BE2C (cell line): Measurements from ENCODE around the gene LTF.

Experiments used
- DNase-seq: peaks from one replicate; pipeline ENCODE4 v3.0.0-alpha.2; 2020
- H3K27me3 ChIP-seq: fragments of 250-450 bp; sonication (Bioruptor Pico); 2 replicates; pipeline ENCODE4 v1.5.1; 2020; ENCODE audit warnings: mild to moderate bottlenecking
- H3K36me3 ChIP-seq: fragments of 250-450 bp; sonication (Bioruptor Pico); 2 replicates; pipeline ENCODE4 v1.5.1; 2020; ENCODE audit warnings: mild to moderate bottlenecking
- H3K4me1 ChIP-seq: fragments of 250-450 bp; sonication (Bioruptor Pico); 2 replicates; pipeline ENCODE4 v1.5.1; 2020
- H3K4me3 ChIP-seq: 2 replicates; pipeline ENCODE4 v1.5.1; 2011; ENCODE audit warnings: low read depth, low read length
- H3K9me3 ChIP-seq: fragments of 250-450 bp; sonication (Bioruptor Pico); 2 replicates; pipeline ENCODE4 v1.5.1; 2020
- TF ChIP-seq, protein P1 (sequence below): IDR thresholded peaks from 2 replicates; pipeline ENCODE4 v1.5.1; 2012; ENCODE audit warnings: mild to moderate bottlenecking, low read depth, low read length

Gene LTF

DNA sequence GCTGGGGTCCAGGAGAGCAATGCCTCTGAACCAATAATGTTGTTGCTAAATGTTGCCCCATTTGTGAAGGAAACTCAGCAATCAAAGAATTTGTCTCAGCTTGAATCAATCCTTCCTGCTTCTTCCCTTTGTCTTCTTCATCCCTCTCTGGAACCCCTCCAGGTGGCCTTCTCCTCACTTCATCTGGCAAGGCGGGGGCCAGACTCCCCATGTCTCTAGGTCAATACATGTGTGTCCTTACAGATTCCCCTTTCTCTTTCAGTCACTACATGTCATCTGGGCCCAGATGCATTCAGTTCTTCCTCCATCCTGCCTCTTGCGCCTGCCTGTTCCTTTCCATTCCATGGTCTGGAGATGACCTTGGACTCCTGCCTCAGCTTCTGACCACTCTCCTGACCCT is 8.0 kb upstream of the LTF start:
- H3K4me3 ChIP-seq: no peak overlapping the region
- DNase-seq: no peak
- H3K4me1 ChIP-seq: no peaks in the 10 kb centered on the region
- no peaks in the 10 kb centered on the region for H3K27me3 ChIP-seq
- H3K9me3 ChIP-seq: no peaks in the 10 kb centered on the region
- TF ChIP-seq, protein P1, sequence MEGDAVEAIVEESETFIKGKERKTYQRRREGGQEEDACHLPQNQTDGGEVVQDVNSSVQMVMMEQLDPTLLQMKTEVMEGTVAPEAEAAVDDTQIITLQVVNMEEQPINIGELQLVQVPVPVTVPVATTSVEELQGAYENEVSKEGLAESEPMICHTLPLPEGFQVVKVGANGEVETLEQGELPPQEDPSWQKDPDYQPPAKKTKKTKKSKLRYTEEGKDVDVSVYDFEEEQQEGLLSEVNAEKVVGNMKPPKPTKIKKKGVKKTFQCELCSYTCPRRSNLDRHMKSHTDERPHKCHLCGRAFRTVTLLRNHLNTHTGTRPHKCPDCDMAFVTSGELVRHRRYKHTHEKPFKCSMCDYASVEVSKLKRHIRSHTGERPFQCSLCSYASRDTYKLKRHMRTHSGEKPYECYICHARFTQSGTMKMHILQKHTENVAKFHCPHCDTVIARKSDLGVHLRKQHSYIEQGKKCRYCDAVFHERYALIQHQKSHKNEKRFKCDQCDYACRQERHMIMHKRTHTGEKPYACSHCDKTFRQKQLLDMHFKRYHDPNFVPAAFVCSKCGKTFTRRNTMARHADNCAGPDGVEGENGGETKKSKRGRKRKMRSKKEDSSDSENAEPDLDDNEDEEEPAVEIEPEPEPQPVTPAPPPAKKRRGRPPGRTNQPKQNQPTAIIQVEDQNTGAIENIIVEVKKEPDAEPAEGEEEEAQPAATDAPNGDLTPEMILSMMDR: no peak
- no peaks in the 10 kb centered on the region for H3K36me3 ChIP-seq

DNA sequence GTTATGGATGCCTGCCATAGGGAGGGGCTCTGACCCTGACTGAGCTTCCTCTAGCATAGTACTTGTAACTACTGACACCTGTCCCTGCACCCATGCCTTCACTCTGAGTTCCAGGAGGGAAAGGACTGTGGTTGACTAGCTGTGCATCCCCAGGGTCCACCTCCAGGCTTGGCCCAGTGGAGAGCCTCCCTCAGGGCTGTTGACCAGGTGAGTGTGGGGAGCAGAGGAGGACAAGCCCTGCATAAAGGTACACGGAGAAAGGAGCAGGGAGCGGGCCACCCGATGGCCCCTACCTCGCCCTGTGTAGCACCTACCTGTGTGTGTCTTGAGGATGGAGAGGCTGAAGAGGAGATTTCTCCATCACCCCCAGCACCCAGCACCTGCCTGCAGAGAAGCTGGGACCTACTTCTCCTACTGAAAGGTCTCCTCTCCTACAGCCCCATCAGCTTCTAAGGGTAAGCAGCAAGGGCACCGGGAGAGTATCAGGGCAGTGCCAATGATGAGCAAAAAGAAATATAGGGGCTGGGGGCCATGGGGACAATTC is 6.7 kb upstream of the LTF start:
- DNase-seq: no peak
- Histone ChIP-seq H3K27me3 (no peaks in the 10 kb centered on the region), H3K4me1 (no peaks in the 10 kb centered on the region), H3K4me3 (no peak overlapping the region), H3K36me3 (no peaks in the 10 kb centered on the region), H3K9me3 (no peaks in the 10 kb centered on the region)
- TF ChIP-seq, protein P1: no peak

DNA sequence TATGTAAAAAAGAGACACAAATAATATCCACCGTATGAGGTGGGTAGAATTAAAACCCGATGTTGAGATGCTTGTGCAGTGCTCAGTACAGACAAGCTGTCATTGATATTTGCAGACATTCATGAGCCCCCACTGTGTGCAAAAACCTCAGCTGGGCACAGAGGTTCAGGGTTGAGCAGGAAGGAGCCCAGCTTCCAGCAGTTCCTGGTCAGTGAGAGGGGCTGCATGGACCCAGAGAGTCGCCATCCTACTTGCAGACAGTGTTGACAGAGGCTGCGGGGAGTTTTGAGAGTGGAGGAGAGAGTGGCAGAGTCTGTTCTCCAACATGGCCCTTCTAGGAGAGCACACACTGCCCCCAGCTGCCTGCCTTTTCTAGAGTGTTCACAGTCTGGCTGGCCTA is 6.1 kb upstream of the LTF start:
- DNase-seq: no peak
- Histone ChIP-seq H3K36me3 (no peaks in the 10 kb centered on the region), H3K9me3 (no peaks in the 10 kb centered on the region), H3K27me3 (no peaks in the 10 kb centered on the region), H3K4me1 (no peaks in the 10 kb centered on the region), H3K4me3 (no peak overlapping the region)
- TF ChIP-seq, protein P1: no peak

DNA sequence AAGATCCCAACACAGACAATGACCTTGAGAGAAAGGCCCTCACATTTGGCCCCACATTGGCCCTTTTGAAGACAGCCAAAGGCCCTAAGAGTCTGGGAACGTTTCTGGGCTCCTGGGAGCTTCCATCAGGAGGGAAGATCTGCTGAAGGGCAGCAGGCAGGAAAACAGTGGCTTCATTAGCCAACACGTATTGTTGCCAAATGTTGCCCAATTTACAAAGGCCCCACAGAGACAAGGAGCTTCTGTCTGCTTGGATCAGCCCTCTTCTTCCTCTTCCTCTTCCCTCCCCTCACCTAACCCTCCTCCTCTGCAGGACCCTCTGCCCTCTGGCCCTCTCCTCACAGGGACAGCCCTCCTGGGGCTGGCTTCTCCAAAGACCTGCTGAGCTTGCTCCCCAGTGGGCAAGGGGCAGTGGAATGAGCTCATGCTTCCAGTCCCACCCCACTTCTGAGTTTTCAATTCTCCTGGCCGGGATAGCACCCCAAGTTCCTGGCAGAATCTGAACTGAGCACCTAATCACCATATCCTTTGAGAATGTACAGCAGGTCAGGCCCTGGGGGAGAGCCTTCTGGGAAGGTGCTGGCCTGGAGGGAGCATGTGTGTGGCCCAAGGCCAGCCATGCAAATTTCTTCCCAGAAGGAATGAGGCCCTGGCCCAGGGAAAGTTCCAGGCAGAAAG is 5.1 kb upstream of the LTF start:
- Histone ChIP-seq H3K4me3 (no peak overlapping the region), H3K27me3 (0 out of 2 replicates have a peak, but pooled peaks cover 2% of the 10 kb centered on the region), H3K36me3 (no peaks in the 10 kb centered on the region), H3K9me3 (no peaks in the 10 kb centered on the region), H3K4me1 (no peaks in the 10 kb centered on the region)
- DNase-seq: no peak
- TF ChIP-seq, protein P1: no peak

DNA sequence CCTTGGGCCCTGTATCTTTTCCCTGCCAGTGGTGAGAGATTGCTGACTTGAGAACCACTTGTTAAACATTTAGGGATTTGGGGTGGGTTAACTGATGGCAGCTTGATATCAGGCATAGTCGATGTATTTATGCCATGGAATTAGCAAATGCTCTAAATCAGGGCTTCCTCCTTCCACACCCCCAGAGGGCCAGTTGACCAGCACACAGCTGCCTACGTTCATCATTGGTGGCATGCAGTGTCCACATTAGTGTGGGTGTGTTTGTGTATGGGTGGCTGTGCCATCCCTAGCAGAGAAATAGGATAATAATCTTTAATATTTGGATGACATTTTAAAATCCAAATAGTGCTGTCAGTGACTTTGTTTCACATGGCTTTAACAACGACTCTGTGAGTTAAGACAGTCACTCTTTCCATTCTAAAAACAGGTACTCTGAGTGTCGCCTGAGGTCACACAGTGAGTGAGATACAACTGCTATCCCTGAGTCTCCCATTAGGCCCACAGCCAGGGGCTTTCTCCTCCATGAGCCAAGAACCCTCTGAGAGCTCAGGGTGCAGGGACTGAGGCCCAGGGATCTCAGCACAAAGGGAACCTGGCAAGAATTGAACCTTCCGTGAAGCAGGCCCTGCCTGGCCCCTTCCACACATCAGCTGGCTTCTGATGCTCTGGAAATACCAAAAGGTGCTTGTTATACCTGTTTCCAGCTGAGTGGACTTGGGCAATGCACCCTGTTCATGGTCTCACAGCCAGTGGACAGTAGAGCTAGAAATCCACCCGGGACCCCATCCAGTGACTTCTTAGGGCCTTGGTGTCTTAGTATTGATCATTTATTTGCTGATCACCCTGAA is 4.3 kb upstream of the LTF start:
- DNase-seq: no peak
- 0 out of 2 replicates have a peak, but pooled peaks cover 4% of the 10 kb centered on the region for H3K27me3 ChIP-seq
- TF ChIP-seq, protein P1: no peak
- no peaks in the 10 kb centered on the region for H3K36me3 ChIP-seq
- H3K4me1 ChIP-seq: no peaks in the 10 kb centered on the region
- H3K4me3 ChIP-seq: no peak overlapping the region
- no peaks in the 10 kb centered on the region for H3K9me3 ChIP-seq
